ENCODE data around the gene CDKAL1.

The CDKAL1 gene

GRCh38 chr6:20702366-20702765, 168.1 kb downstream of the CDKAL1 start:
- TF ChIP-seq CTCF (IDR thresholded peaks at IDR 0.05): no peak
- Histone ChIP-seq H3K9me3 (no peaks in the 10 kb centered on the region), H3K36me3 (no peaks in the 10 kb centered on the region), H3K4me1 (no peaks in the 10 kb centered on the region), H3K27me3 (no peaks in the 10 kb centered on the region), H3K4me3 (no peak overlapping the region), H3K27ac (no peak overlapping the region)
- intact Hi-C loops (cut with DNase I; ENCODE audit: low total_unique reads): no loop called here
- DNase-seq: no peak

- no peaks in the 10 kb centered on the region for H3K9me3 ChIP-seq
These were observed 168.8 kb downstream of the CDKAL1 start for GRCh38 chr6:20703049-20703448.

GRCh38 chr6:20704325-20705025, 170.2 kb downstream of the CDKAL1 start:
- Histone ChIP-seq H3K27ac (no peak overlapping the region), H3K27me3 (no peaks in the 10 kb centered on the region), H3K9me3 (no peaks in the 10 kb centered on the region), H3K36me3 (no peaks in the 10 kb centered on the region), H3K4me1 (no peaks in the 10 kb centered on the region), H3K4me3 (no peak overlapping the region)
- DNase-seq: no peak
- no peak for TF ChIP-seq CTCF (IDR thresholded peaks at IDR 0.05)
- intact Hi-C loops (cut with DNase I; ENCODE audit: low total_unique reads): no loop called here

More at GRCh38 chr6:20703049-20703448, 168.8 kb downstream of the CDKAL1 start:
- H3K27ac ChIP-seq: no peak overlapping the region
- no peaks in the 10 kb centered on the region for H3K36me3 ChIP-seq
- no peak for TF ChIP-seq CTCF (IDR thresholded peaks at IDR 0.05)
- no peaks in the 10 kb centered on the region for H3K4me1 ChIP-seq
- H3K4me3 ChIP-seq: no peak overlapping the region
- no peak for DNase-seq
- no peaks in the 10 kb centered on the region for H3K27me3 ChIP-seq
- intact Hi-C loops (cut with DNase I; ENCODE audit: low total_unique reads): no loop called here

- Histone ChIP-seq H3K27me3 (no peaks in the 10 kb centered on the region), H3K4me1 (no peaks in the 10 kb centered on the region), H3K9me3 (no peaks in the 10 kb centered on the region), H3K4me3 (no peak overlapping the region), H3K27ac (no peak overlapping the region), H3K36me3 (no peaks in the 10 kb centered on the region)
- TF ChIP-seq CTCF (IDR thresholded peaks at IDR 0.05): no peak
- DNase-seq: no peak
- intact Hi-C loops (cut with DNase I; ENCODE audit: low total_unique reads): no loop called here
These were observed 171.5 kb downstream of the CDKAL1 start for GRCh38 chr6:20705741-20706140.

GRCh38 chr6:20706238-20706938, 172.1 kb downstream of the CDKAL1 start:
- no peak for DNase-seq
- intact Hi-C loops (cut with DNase I; ENCODE audit: low total_unique reads): no loop called here
- H3K36me3 ChIP-seq: no peaks in the 10 kb centered on the region
- no peaks in the 10 kb centered on the region for H3K9me3 ChIP-seq
- no peaks in the 10 kb centered on the region for H3K4me1 ChIP-seq
- no peak for TF ChIP-seq CTCF (IDR thresholded peaks at IDR 0.05)
- H3K27me3 ChIP-seq: no peaks in the 10 kb centered on the region
- no peak overlapping the region for H3K4me3 ChIP-seq
- H3K27ac ChIP-seq: no peak overlapping the region

Data from tibial artery (tissue), 4 donors.